Right lobe of liver (tissue), 6 donors: ENCODE measurements around the gene BTBD1. TPM values are rescaled to one million over a fixed set of nuclear protein-coding genes. Genes with fewer than 3 reads are reported as not detected.
"Not testable (repeated sequence)": the region's sequence is repeated elsewhere in the genome, so short reads cannot be mapped to it uniquely, and the experiment has no call there.

Experiments
- ATAC-seq, 4 donors: fragments of 200-7000 bp; cut with Tn5 transposase; one replicate each; pipeline ENCODE4 v1.9.1; 2020; ENCODE audit warnings: mild to moderate bottlenecking in 4 of 4, moderate library complexity in 4 of 4
- DNase-seq, 3 donors: peaks; one replicate each; pipeline ENCODE4 v3.0.0-alpha.2; 2020
- H3K27ac ChIP-seq, 3 donors: fragments of 200-600 bp; one replicate each; pipeline ENCODE4 v1.8.0; 2022
- H3K27me3 ChIP-seq, 2 donors: fragments of 200-600 bp; one replicate each; pipeline ENCODE4 v1.8.0; 2022
- H3K36me3 ChIP-seq, 4 donors: fragments of 200-600 bp; sonication (generic) in 1 of 4; one replicate each; pipeline versions ENCODE4 v1.5.1 to v1.8.0; 2017 to 2022; ENCODE audit warnings: control low read depth in 1 of 4
- H3K4me1 ChIP-seq, 4 donors: fragments of 200-600 bp; sonication (generic) in 1 of 4; one replicate each; pipeline versions ENCODE4 v1.5.1 to v1.8.0; 2017 to 2022; ENCODE audit warnings: control low read depth in 1 of 4
- H3K4me3 ChIP-seq, 3 donors: fragments of 200-600 bp; one replicate each; pipeline ENCODE4 v1.8.0; 2022
- H3K9me3 ChIP-seq, 4 donors: fragments of 200-600 bp; sonication (generic) in 1 of 4; one replicate each; pipeline versions ENCODE4 v1.5.1 to v1.8.0; 2017 to 2022; ENCODE audit warnings: control low read depth in 1 of 4
- CTCF ChIP-seq, 4 donors: fragments of 200-600 bp in 3 of 4; fragments of 450-650 bp in 1 of 4; IDR thresholded peaks; one replicate each; pipeline versions ENCODE4 v1.5.1 to v1.8.0; 2016 to 2022; ENCODE audit warnings: antibody characterized with exemption in 4 of 4, mild to moderate bottlenecking in 2 of 4
- POLR2A ChIP-seq: fragments of 450-650 bp; IDR thresholded peaks from one replicate; pipeline ENCODE4 v1.6.1; 2017; ENCODE audit warnings: antibody characterized with exemption, mild to moderate bottlenecking
- whole genome bisulfite sequencing: methylation state at CpG from one replicate; pipeline ENCODE4 v1.1.6; 2018; ENCODE audit warnings: low coverage, low lambda C conversion rate; ENCODE audit not compliant: insufficient coverage; ENCODE audit errors: missing lambda C conversion rate; 5-methylcytosine and 5-hydroxymethylcytosine counted together
- intact Hi-C, 2 donors: fragments of 100-400 bp; cut with DNase I; formaldehyde crosslinking; loops; one replicate each; pipeline versions ENCODE4 v1.11.2 to v1.14.1; 2022
- total RNA-seq, 6 experiments: library from RNA; depleted of rRNA in 2 of 6; stranded (reverse); fragments of >200 nt in 2 of 6; fragmentation: NEBNext Ultra II Directional in 3 of 6; extraction: Animal tissue kit (Norgen Biotek cat#: 25700) in 3 of 6; gene quantifications; one replicate each; pipeline versions ENCODE4 v1.1.0 to v1.2.4, GENCODE V29; 2016 to 2023
- donor health status: DM: no; HTN: yes; CAD: no.
- donor health status: DM: no; HTN: no; CAD: no.
- donor health status: DM: no; HTN: no; CAD: no.
- donor health status: DM: no; HTN: yes; CAD: no.
- donor health status: DM: no; HTN: yes; CAD: no.

BTBD1 gene
- total RNA-seq, 6 experiments from 2014 or later, result 15.7 to 49.9 (median 24.2) TPM

- 55% methylated on average over 5 of the region's 5 CpGs for WGBS
- TF ChIP-seq POLR2A (no peak), CTCF (IDR thresholded peaks at IDR 0.05) (no peak)
- no peak overlapping the region for H3K27ac ChIP-seq
- DNase-seq (no peak), ATAC-seq (no peak)
- H3K27me3 ChIP-seq, result no peaks in the 10 kb centered on the region
- no peaks in the 10 kb centered on the region for H3K9me3 ChIP-seq
- H3K36me3 ChIP-seq, result no peaks in the 10 kb centered on the region
- intact Hi-C loops, result no loop called here
- no peak overlapping the region for H3K4me3 ChIP-seq
- H3K4me1 ChIP-seq, result no peaks in the 10 kb centered on the region
Observed at GRCh38 chr15:83081256-83082014, 14.4 kb upstream of the BTBD1 start.

GRCh38 chr15:83078712-83079111 is 11.7 kb upstream of the BTBD1 start:
- H3K36me3 ChIP-seq, result no peaks in the 10 kb centered on the region
- ATAC-seq, result no peak
- H3K4me3 ChIP-seq, result no peak overlapping the region
- intact Hi-C loops, result no loop called here
- H3K27ac ChIP-seq, result no peak overlapping the region
- peaks cover 0 to under 1% (median 0%) of the 10 kb centered on the region in 4 donors for H3K9me3 ChIP-seq
- TF ChIP-seq CTCF (IDR thresholded peaks at IDR 0.05) (no peak), POLR2A (no peak)
- DNase-seq, result no peak
- H3K4me1 ChIP-seq, result no peaks in the 10 kb centered on the region
- H3K27me3 ChIP-seq, result no peaks in the 10 kb centered on the region
- WGBS, result 55% methylated on average over 7 of the region's 7 CpGs

DNA sequence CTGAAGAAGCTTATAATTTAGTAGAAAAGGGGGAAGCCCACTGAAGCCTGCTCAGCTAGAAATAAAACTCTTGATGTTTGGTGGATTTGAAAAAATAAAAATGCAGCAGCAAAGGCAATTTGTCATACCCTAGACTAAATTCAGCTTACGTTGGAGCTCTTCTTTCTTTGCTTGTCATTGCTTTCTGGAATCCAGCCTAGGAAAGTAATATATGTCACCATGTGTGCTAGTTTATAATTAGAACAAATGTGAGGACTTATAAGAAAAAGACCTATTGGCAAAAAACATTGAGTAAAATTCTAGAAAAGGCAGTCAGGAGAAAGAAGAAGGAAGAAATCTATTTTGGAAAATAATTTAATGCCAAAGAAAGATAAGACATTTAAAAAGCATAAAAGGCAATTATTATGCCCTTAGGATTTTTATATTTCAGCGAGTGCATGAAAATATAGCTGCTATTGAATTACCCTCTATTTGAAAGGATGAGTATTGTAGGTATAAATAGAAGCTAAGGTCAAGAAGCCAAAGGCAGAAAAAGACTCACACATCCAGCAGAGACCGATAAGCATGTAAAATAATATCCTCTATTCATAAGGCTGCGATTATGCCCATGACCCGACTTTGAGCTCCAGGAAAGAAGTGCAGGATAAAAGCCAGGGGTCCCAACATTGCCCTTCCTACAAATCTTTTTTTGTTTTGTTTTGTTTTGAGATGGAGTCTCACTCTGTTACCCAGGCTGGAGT is 10.6 kb upstream of the BTBD1 start:
- 46% methylated on average over 5 of the region's 5 CpGs for whole genome bisulfite sequencing
- no peak overlapping the region for H3K4me3 ChIP-seq
- H3K4me1 ChIP-seq, result no peaks in the 10 kb centered on the region
- no peaks in the 10 kb centered on the region for H3K36me3 ChIP-seq
- no peak for TF ChIP-seq CTCF (IDR thresholded peaks at IDR 0.05)
- TF ChIP-seq POLR2A, result no peak
- ATAC-seq, result no peak
- no peaks in the 10 kb centered on the region for H3K27me3 ChIP-seq
- intact Hi-C loops, result no loop called here
- peaks cover 0 to 6% (median 0%) of the 10 kb centered on the region in 4 donors for H3K9me3 ChIP-seq
- H3K27ac ChIP-seq, result no peak overlapping the region
- DNase-seq, result no peak

DNA sequence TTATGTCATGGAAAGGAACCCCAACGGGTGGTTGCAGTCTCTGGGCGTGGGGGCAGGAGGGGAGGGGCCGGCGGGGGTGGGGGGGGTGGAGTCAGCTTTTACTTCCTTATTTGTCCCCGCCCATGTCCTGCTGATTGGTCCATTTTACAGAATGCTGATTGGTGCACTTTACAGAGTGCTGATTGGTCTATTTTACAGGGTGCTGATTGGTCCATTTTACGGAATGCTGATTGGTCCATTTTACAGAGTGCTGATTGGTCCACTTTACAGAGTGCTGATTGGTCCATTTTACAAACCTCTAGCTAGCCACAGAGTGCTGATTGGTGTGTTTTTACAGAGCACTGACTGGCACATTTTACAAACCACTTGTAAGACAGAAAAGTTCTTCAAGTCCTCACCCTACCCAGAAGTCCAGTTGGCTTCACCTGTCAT is 2.2 kb upstream of the BTBD1 start:
- ATAC-seq, DNase-seq, H3K4me3 ChIP-seq, H3K9me3 ChIP-seq, H3K27me3 ChIP-seq, H3K27ac ChIP-seq, intact Hi-C loops, H3K36me3 ChIP-seq: not testable (repeated sequence)
- H3K4me1 ChIP-seq, result peaks cover 0 to 21% (median 6%) of the 10 kb centered on the region in 4 donors
- WGBS, result 46% methylated on average over 5 of the region's 6 CpGs

DNA sequence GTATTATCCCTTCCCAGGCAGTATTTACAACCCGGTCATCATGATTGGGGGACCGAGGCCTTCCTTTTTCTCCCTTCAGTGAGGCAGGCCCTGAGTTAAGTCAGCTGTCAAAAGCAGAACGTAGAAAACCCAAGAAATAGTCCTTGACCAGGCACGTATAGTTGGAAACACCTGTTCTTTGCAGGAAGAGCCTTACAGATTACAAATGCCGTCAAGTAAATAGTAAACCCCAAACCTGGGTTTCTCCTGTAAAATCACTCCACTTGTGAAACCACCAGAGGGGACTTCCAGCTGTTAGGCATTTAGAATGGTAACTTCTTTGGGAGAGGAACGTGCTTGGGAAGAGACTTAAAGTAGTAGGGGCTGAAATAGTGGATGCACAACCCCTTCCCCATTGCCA is 1.0 kb upstream of the BTBD1 start:
- WGBS, result 86% methylated on average over 6 of the region's 6 CpGs
- no peak for DNase-seq
- Histone ChIP-seq H3K36me3 (no peaks in the 10 kb centered on the region), H3K4me1 (peaks cover 0 to 31% (median 12%) of the 10 kb centered on the region in 4 donors), H3K4me3 (no peak overlapping the region), H3K27me3 (no peaks in the 10 kb centered on the region), H3K27ac (peak overlapping the region; percentile 77 to 91 (median 82)), H3K9me3 (no peaks in the 10 kb centered on the region)
- intact Hi-C loops, result no loop called here
- no peak for TF ChIP-seq POLR2A
- TF ChIP-seq CTCF (IDR thresholded peaks at IDR 0.05), result no peak
- no peak for ATAC-seq
